ENCODE data around the gene DCLK2. TPM values are rescaled to one million over a fixed set of nuclear protein-coding genes. Genes with fewer than 3 reads are reported as not detected.

The DCLK2 gene
- total RNA-seq, 3 donors from 2014 or later (not counting 1 experiment from before 2014, with no cell fraction given) = 0.31 TPM; not detected in 2

GRCh38 chr4:150261571-150261970 is 183.3 kb downstream of the DCLK2 start:
- Mint-ChIP-seq H3K27ac (no peak overlapping the region), H3K36me3 (peaks cover 7% of the 10 kb centered on the region), H3K4me1 (no peaks in the 10 kb centered on the region), H3K27me3 (ENCODE audit: low read depth in 2 of 2) (no peaks in the 10 kb centered on the region), H3K9me3 (no peaks in the 10 kb centered on the region), H3K4me3 (no peak overlapping the region)
- Histone ChIP-seq H3K36me3 (ENCODE audit: control insufficient read depth, insufficient read depth, low read length) (peaks cover 4% of the 10 kb centered on the region), H3K4me1 (ENCODE audit: control insufficient read depth, insufficient read depth, low read length) (no peaks in the 10 kb centered on the region), H3K27ac (ENCODE audit: low read length) (no peak overlapping the region), H3K9me3 (ENCODE audit: control insufficient read depth, insufficient read depth, low read length) (no peaks in the 10 kb centered on the region), H3K27me3 (ENCODE audit: control insufficient read depth, insufficient read depth, low read length) (no peaks in the 10 kb centered on the region), H3K4me3 (ENCODE audit: low read length) (no peak overlapping the region)
- DNase-seq (no peak), ATAC-seq (no peak)
- 100% methylated on average over 1 of the region's 2 CpGs for WGBS (ENCODE audit: insufficient coverage)
- TF ChIP-seq, protein P1, sequence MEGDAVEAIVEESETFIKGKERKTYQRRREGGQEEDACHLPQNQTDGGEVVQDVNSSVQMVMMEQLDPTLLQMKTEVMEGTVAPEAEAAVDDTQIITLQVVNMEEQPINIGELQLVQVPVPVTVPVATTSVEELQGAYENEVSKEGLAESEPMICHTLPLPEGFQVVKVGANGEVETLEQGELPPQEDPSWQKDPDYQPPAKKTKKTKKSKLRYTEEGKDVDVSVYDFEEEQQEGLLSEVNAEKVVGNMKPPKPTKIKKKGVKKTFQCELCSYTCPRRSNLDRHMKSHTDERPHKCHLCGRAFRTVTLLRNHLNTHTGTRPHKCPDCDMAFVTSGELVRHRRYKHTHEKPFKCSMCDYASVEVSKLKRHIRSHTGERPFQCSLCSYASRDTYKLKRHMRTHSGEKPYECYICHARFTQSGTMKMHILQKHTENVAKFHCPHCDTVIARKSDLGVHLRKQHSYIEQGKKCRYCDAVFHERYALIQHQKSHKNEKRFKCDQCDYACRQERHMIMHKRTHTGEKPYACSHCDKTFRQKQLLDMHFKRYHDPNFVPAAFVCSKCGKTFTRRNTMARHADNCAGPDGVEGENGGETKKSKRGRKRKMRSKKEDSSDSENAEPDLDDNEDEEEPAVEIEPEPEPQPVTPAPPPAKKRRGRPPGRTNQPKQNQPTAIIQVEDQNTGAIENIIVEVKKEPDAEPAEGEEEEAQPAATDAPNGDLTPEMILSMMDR (IDR thresholded peaks at IDR 0.05) = no peak
- intact Hi-C loops (cut with micrococcal nuclease) = no loop called here

GRCh38 chr4:150262611-150263010 is 184.4 kb downstream of the DCLK2 start:
- Histone ChIP-seq H3K4me3 (ENCODE audit: low read length) (no peak overlapping the region), H3K27me3 (ENCODE audit: control insufficient read depth, insufficient read depth, low read length) (no peaks in the 10 kb centered on the region), H3K36me3 (ENCODE audit: control insufficient read depth, insufficient read depth, low read length) (peaks cover 4% of the 10 kb centered on the region), H3K4me1 (ENCODE audit: control insufficient read depth, insufficient read depth, low read length) (no peaks in the 10 kb centered on the region), H3K27ac (ENCODE audit: low read length) (no peak overlapping the region), H3K9me3 (ENCODE audit: control insufficient read depth, insufficient read depth, low read length) (no peaks in the 10 kb centered on the region)
- no peaks in the 10 kb centered on the region for H3K27me3 Mint-ChIP-seq (ENCODE audit: low read depth in 2 of 2)
- 94% methylated on average over 6 of the region's 6 CpGs for WGBS (ENCODE audit: insufficient coverage)
- intact Hi-C loops (cut with micrococcal nuclease) = no loop called here
- H3K4me1 Mint-ChIP-seq = peaks cover 0 to 5% of the 10 kb centered on the region in 2 donors
- ATAC-seq (no peak), DNase-seq (no peak)
- TF ChIP-seq, protein P1 (IDR thresholded peaks at IDR 0.05) = no peak
- H3K9me3 Mint-ChIP-seq = no peaks in the 10 kb centered on the region
- H3K4me3 Mint-ChIP-seq = no peak overlapping the region
- H3K27ac Mint-ChIP-seq = no peak overlapping the region
- H3K36me3 Mint-ChIP-seq = peaks cover 7% of the 10 kb centered on the region

DNA sequence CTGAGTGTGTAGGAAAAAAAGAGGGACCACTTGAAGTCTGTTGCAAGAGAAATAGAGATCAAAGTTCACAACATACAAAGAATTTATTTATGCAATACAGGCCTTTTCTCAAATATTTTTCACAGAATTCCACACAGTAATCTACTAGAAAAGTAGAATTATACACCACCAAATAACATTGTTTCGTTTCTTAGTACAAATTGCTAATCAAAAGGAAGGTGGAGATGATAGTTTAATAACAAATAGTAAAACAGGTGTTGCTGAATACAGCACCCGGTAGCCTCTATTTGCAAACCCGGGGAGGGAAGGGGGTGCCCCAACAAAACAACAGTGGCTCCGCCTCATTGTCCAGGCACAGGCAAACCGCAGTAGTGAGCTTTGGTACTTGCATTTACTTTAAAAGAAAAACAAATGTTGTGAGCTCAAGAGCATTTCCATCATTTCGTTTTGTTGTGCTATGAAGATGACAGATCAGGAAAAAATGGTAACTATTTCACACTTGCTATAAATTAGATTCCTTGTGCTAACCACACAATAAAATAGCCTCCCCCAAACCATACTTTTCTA is 186.4 kb downstream of the DCLK2 start:
- WGBS (ENCODE audit: insufficient coverage) = 96% methylated on average over 4 of the region's 6 CpGs
- intact Hi-C loops (cut with micrococcal nuclease) = no loop called here
- DNase-seq = no peak
- peaks cover 0 to 16% of the 10 kb centered on the region in 2 donors for H3K4me1 Mint-ChIP-seq
- no peaks in the 10 kb centered on the region for H3K27me3 ChIP-seq (ENCODE audit: control insufficient read depth, insufficient read depth, low read length)
- no peaks in the 10 kb centered on the region for H3K27me3 Mint-ChIP-seq (ENCODE audit: low read depth in 2 of 2)
- peaks cover 4% of the 10 kb centered on the region for H3K36me3 ChIP-seq (ENCODE audit: control insufficient read depth, insufficient read depth, low read length)
- peaks cover 17% of the 10 kb centered on the region for H3K36me3 Mint-ChIP-seq
- H3K9me3 Mint-ChIP-seq = no peaks in the 10 kb centered on the region
- TF ChIP-seq, protein P1 (IDR thresholded peaks at IDR 0.05) = no peak
- H3K4me1 ChIP-seq (ENCODE audit: control insufficient read depth, insufficient read depth, low read length) = no peaks in the 10 kb centered on the region
- no peak overlapping the region for H3K27ac ChIP-seq (ENCODE audit: low read length)
- ATAC-seq = no peak
- no peak overlapping the region for H3K4me3 Mint-ChIP-seq
- H3K4me3 ChIP-seq (ENCODE audit: low read length) = no peak overlapping the region
- no peaks in the 10 kb centered on the region for H3K9me3 ChIP-seq (ENCODE audit: control insufficient read depth, insufficient read depth, low read length)
- H3K27ac Mint-ChIP-seq = no peak overlapping the region

- H3K9me3 Mint-ChIP-seq = no peaks in the 10 kb centered on the region
- H3K36me3 Mint-ChIP-seq = peaks cover 17% of the 10 kb centered on the region
- TF ChIP-seq, protein P1 (IDR thresholded peaks at IDR 0.05) = no peak
- intact Hi-C loops (cut with micrococcal nuclease) = no loop called here
- H3K9me3 ChIP-seq (ENCODE audit: control insufficient read depth, insufficient read depth, low read length) = no peaks in the 10 kb centered on the region
- peaks cover 4% of the 10 kb centered on the region for H3K36me3 ChIP-seq (ENCODE audit: control insufficient read depth, insufficient read depth, low read length)
- ATAC-seq (no peak), DNase-seq (no peak)
- H3K4me3 Mint-ChIP-seq = no peak overlapping the region
- H3K27ac ChIP-seq (ENCODE audit: low read length) = no peak overlapping the region
- no peak overlapping the region for H3K4me3 ChIP-seq (ENCODE audit: low read length)
- no peaks in the 10 kb centered on the region for H3K4me1 ChIP-seq (ENCODE audit: control insufficient read depth, insufficient read depth, low read length)
- H3K27me3 Mint-ChIP-seq (ENCODE audit: low read depth in 2 of 2) = no peaks in the 10 kb centered on the region
- peaks cover 0 to 16% of the 10 kb centered on the region in 2 donors for H3K4me1 Mint-ChIP-seq
- H3K27me3 ChIP-seq (ENCODE audit: control insufficient read depth, insufficient read depth, low read length) = no peaks in the 10 kb centered on the region
- WGBS (ENCODE audit: insufficient coverage) = no CpG with 5 or more reads among the region's 1 CpG
- H3K27ac Mint-ChIP-seq = no peak overlapping the region
Measured at GRCh38 chr4:150265806-150266205, 187.6 kb downstream of the DCLK2 start.
